Renal cortex interstitium (tissue), 11 donors: ENCODE results near the gene ZNF37A. TPM values are rescaled to one million over a fixed set of nuclear protein-coding genes. Genes with fewer than 3 reads are reported as not detected.
"Not testable (repeated sequence)": the region's sequence is repeated elsewhere in the genome, so short reads cannot be mapped to it uniquely, and the experiment has no call there.

Experiments
- DNase-seq, 11 donors: peaks; one replicate each; pipeline ENCODE4 v3.0.0-alpha.2; 2013; ENCODE audit warnings: low read depth in 9 of 11, low spot score in 4 of 11; ENCODE audit errors: extremely low read depth in 1 of 11
- polyA plus RNA-seq, 3 donors: library from polyadenylated mRNA; unstranded; fragments of 120-200 nt; gene quantifications; one replicate each; pipeline ENCODE4 v1.2.1, GENCODE V29; 2013; ENCODE audit not compliant: insufficient read length in 3 of 3

The ZNF37A gene
- polyA plus RNA-seq, 3 donors = 17.2 to 21.5 (median 19.1) TPM

DNA sequence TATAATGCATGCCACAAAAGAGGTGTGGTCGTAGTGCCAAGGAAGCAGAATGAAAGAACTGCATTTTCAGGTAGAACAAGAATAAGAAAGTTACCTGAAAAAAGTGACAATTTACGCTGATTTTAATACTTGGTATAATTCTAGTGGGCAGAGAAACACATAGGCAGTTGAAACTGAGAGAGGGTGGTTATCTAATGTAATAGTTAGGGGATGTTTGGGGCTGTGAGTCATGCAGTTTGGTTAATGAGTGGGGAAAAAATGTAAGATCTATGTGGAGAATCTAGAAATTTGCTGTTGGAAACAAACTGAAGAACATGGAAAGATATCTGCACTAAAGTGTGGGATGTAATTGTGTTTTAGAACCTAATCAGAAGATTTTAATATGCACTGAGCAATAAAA is 33.7 kb downstream of the ZNF37A start:
- DNase-seq = no peak

DNA sequence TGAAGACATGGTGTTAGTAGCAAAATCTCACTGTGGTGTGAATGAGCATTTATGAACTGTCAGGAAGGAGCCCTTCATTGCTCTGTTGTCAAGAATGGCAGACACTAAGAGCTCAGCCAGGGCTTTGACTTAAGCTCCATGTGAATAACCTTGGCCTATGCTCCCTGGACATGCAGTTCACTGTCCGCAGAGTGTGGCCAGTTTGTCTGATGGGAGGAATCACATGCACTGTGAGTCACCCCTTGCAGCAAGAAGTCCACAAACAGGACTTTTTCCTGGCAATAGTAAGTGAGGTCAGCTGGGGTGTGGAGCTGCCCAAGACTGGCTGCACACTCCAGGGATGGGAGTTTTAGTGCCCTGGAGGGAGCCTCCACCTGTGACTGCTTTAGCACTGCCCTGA is 49.5 kb downstream of the ZNF37A start:
- no peak for DNase-seq

GRCh38 chr10:38146579-38147333 is 52.6 kb downstream of the ZNF37A start:
- no peak for DNase-seq

DNA sequence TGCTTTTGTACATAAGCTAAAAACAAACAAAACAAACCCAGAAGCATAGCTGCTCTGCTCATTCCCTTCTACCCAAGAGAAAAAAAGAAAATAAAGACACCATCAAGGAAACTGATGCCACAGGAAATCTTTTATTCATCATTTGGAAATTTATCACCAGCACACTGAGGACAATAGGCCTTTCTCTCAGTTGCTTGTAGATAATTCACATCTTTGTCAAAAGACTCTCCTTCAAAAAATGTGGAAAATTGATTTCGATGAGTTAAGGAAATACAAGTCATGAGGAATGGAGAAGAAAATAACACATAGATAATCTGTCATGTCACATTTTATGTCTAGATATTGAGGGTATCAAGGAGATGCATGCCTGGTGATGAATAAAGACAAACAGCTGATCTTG is 53.5 kb downstream of the ZNF37A start:
- DNase-seq = no peak

- DNase-seq = not testable (repeated sequence)
Observed at GRCh38 chr10:38150891-38151463, 56.8 kb downstream of the ZNF37A start.

DNA sequence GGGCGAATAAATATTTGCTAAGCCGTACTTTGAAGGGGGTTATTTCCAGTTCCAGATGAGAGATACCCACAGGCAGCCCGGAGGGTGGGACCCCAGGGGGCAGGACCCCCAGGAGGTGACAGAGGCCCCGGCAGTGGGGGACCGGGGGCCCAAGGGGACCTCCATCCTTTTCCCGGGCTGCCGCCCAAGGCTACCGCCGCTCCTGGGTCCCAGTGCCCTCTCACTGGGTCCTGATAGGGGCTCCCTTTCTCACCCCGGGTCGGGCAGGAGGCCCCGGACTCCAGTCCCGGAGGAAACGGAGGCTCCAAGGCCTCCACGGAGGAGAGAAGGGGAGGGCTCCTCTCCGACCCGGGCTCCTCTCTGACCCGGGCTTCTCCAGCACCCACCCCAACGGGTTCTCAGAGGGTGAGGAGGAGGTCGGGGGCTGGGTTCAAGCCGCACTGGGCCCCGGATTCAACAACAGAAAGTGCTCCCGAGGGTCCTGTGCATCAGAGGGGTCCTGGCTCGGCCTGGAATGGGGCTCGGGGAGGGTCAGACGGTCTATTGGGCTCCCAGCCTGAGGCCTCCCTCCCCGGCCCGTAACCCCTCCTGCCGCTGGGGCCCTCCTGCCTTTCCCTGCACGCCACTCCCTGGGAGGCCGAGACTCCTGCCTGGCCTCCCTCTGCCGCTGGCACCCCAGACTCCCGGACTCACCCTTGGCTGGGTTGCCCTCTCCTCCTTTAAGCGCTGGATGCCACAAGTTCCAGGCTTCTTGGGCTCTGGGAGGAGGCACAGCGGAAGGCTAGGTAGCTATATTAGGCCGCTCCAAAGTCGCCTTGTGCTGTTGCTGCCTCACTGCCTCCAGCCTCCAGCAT is 62.5 kb downstream of the ZNF37A start:
- DNase-seq = no peak

GRCh38 chr10:38157270-38157685 is 63.1 kb downstream of the ZNF37A start:
- DNase-seq = no peak

- no peak for DNase-seq
Observed at GRCh38 chr10:38159004-38159403, 64.9 kb downstream of the ZNF37A start.

DNA sequence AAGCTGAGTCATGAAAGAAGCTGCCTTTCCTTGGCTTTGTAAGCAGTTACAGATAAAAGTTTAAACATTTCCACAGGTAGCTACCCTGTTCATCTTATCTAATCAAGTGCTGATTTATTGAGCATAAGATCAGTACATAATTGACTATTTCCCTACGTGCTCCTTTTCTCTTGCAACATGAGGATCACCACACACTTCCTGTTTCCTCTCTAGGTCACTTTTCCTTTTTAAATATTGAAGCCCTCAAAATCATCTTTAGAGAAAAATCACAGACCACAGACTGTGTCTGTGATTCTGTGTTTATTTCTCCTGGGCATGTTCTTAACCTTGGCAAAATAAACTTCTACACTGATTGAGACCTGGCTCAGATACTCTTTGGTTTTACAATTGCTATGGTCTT is 69.5 kb downstream of the ZNF37A start:
- no peak for DNase-seq

- no peak for DNase-seq
Observed at GRCh38 chr10:38174336-38174735, 80.2 kb downstream of the ZNF37A start.

DNA sequence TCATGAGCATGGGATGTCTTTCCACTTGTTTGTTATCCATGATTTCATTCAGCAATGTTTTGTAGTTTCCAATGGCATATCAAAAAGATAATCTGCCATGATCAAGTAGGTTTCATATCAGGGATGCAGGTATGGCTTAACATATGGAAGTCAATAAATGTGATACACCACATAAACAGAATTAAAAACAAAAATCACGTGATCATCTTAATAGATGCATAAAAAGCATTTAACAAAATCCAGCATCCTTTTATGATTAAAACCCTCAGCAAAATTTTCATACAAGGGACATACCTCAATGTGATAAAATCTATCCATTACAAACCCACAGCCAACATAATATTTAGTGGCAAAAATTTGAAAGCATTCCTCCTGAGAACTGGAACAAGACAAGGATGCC is 90.3 kb downstream of the ZNF37A start:
- DNase-seq = no peak

Other genes starting within 250 kb of the ZNF37A start
- gene ZNF248, start 236.7 kb upstream of the ZNF37A start, polyA plus RNA-seq = 10 to 100 TPM; 32.8 to 39.7 (median 37.0) TPM
- 10 to 100 TPM; 10.8 to 14.2 (median 13.9) TPM for gene ZNF25, start 117.7 kb upstream of the ZNF37A start, polyA plus RNA-seq
- 10 to 100 TPM; 39.4 to 58.0 (median 53.8) TPM for gene ZNF33A, start 83.7 kb upstream of the ZNF37A start, polyA plus RNA-seq